Activated naive CD4-positive, alpha-beta T cell treated with anti-CD3 and anti-CD28 coated beads, Interleukin-2, amount 50 U/mL, for 24 hours (primary cell): ENCODE results near the gene GRK5.

Source experiments
- H3K27ac Mint-ChIP-seq: one replicate; pipeline ENCODE4 v1.8.0; 2021; ENCODE audit warnings: mild to moderate bottlenecking, mixed read lengths
- H3K27me3 Mint-ChIP-seq: one replicate; pipeline ENCODE4 v1.8.0; 2021; ENCODE audit warnings: mixed read lengths
- H3K36me3 Mint-ChIP-seq: one replicate; pipeline ENCODE4 v1.8.0; 2021; ENCODE audit warnings: mixed read lengths
- H3K4me1 Mint-ChIP-seq: one replicate; pipeline ENCODE4 v1.8.0; 2021; ENCODE audit warnings: mixed read lengths
- H3K4me3 Mint-ChIP-seq: one replicate; pipeline ENCODE4 v1.8.0; 2021; ENCODE audit warnings: mild to moderate bottlenecking, mixed read lengths
- H3K9me3 Mint-ChIP-seq: one replicate; pipeline ENCODE4 v1.8.0; 2021; ENCODE audit warnings: mixed read lengths

The GRK5 gene

DNA sequence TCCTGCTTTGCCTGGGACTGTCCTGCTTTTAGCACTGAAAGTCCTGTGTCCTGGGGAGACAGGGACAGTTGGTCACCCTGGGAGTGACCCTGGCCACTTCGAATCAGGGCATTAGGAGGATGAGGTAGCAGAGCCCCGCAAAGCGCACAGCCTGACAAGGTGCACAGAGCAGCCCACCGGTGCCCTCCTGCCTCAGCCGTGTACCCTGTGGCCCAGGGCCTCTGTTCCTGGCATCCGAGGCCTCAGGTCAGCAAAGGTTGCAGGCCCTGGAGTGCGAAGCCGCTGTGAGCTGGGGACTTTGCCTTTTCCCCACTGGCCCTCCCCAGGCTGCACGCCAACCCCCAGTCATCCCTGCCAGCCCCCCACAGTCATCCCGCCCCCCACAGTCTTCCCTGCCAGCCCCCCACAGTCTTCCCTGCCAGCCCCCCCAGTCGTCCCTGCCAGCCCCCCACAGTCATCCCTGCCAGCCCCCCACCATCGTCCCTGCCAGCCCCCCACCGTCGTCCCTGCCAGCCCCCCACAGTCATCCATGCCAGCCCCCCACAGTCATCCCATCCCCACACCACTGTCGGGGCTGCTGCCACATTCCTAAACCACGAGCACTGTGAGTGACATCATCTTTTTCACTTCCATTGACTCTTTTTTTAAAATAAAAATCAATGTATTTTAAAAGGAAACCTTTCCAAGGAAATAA is 243.4 kb downstream of the GRK5 start:
- peaks cover 5% of the 10 kb centered on the region for H3K4me1 Mint-ChIP-seq
- no peaks in the 10 kb centered on the region for H3K9me3 Mint-ChIP-seq
- no peak overlapping the region for H3K27ac Mint-ChIP-seq
- no peak overlapping the region for H3K4me3 Mint-ChIP-seq
- no peaks in the 10 kb centered on the region for H3K27me3 Mint-ChIP-seq
- peaks cover 2% of the 10 kb centered on the region for H3K36me3 Mint-ChIP-seq

DNA sequence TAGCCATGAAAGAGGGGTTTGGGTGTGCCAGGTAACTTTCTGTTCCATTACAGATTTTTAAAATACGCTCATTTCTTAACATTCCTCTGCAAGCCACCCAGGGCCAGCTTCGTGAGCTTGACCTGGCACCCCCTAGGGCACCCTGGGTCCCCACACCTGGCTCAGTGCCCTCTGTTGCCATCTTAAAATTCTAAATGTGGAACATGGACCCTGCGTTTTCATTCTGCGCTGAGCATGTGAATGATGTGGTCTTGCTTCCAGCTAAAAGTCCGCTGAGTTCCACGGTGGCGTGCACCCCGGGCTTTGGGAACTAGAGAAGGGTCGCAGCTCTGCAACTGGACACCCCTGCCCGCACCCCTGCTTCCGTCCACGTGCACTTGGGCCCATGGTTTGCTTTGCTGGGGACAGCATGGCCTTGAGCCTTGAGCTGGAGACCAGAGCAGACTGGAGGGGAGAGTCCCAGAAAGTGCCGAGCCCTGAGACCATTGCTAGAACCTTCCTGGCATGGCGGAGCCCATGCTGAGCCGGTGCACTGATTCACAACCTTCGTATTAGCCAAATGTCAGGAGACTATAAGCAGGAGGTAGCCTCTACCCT is 244.0 kb downstream of the GRK5 start:
- Mint-ChIP-seq H3K27me3 (no peaks in the 10 kb centered on the region), H3K4me3 (no peak overlapping the region), H3K9me3 (no peaks in the 10 kb centered on the region), H3K36me3 (peaks cover 2% of the 10 kb centered on the region), H3K27ac (no peak overlapping the region), H3K4me1 (no peaks in the 10 kb centered on the region)

GRCh38 chr10:119452396-119452795 is 245.0 kb downstream of the GRK5 start:
- H3K4me1 Mint-ChIP-seq: no peaks in the 10 kb centered on the region
- no peaks in the 10 kb centered on the region for H3K27me3 Mint-ChIP-seq
- no peaks in the 10 kb centered on the region for H3K9me3 Mint-ChIP-seq
- H3K4me3 Mint-ChIP-seq: no peak overlapping the region
- H3K27ac Mint-ChIP-seq: no peak overlapping the region
- H3K36me3 Mint-ChIP-seq: peaks cover 2% of the 10 kb centered on the region

GRCh38 chr10:119453313-119453712 is 245.9 kb downstream of the GRK5 start:
- H3K36me3 Mint-ChIP-seq: peaks cover 2% of the 10 kb centered on the region
- H3K4me1 Mint-ChIP-seq: no peaks in the 10 kb centered on the region
- no peak overlapping the region for H3K27ac Mint-ChIP-seq
- no peak overlapping the region for H3K4me3 Mint-ChIP-seq
- H3K9me3 Mint-ChIP-seq: no peaks in the 10 kb centered on the region
- no peaks in the 10 kb centered on the region for H3K27me3 Mint-ChIP-seq

GRCh38 chr10:119454316-119454715 is 246.9 kb downstream of the GRK5 start:
- no peak overlapping the region for H3K27ac Mint-ChIP-seq

DNA sequence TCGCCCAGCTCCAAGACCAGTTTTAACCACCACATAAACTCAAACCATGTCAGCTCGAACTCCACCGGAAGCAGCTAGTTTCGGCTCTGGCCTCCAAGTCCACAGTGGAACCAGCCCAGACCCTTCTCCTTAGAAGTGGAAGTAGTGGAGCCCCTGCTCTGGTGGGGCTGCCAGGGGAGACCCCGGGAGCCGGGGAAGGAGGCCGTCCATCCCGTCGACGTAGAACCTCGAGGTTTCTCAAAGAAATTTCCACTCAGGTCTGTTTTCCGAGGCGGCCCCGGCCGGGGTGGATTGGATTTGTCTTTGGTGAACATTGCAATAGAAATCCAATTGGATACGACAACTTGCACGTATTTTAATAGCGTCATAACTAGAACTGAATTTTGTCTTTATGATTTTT is 247.6 kb downstream of the GRK5 start:
- no peak overlapping the region for H3K4me3 Mint-ChIP-seq
- no peaks in the 10 kb centered on the region for H3K9me3 Mint-ChIP-seq
- H3K36me3 Mint-ChIP-seq: peaks cover 2% of the 10 kb centered on the region
- H3K27me3 Mint-ChIP-seq: no peaks in the 10 kb centered on the region
- H3K4me1 Mint-ChIP-seq: no peaks in the 10 kb centered on the region
- H3K27ac Mint-ChIP-seq: no peak overlapping the region

More at GRCh38 chr10:119454316-119454715, 246.9 kb downstream of the GRK5 start:
- Mint-ChIP-seq H3K27me3 (no peaks in the 10 kb centered on the region), H3K36me3 (peaks cover 2% of the 10 kb centered on the region), H3K4me1 (no peaks in the 10 kb centered on the region), H3K9me3 (no peaks in the 10 kb centered on the region), H3K4me3 (no peak overlapping the region)

DNA sequence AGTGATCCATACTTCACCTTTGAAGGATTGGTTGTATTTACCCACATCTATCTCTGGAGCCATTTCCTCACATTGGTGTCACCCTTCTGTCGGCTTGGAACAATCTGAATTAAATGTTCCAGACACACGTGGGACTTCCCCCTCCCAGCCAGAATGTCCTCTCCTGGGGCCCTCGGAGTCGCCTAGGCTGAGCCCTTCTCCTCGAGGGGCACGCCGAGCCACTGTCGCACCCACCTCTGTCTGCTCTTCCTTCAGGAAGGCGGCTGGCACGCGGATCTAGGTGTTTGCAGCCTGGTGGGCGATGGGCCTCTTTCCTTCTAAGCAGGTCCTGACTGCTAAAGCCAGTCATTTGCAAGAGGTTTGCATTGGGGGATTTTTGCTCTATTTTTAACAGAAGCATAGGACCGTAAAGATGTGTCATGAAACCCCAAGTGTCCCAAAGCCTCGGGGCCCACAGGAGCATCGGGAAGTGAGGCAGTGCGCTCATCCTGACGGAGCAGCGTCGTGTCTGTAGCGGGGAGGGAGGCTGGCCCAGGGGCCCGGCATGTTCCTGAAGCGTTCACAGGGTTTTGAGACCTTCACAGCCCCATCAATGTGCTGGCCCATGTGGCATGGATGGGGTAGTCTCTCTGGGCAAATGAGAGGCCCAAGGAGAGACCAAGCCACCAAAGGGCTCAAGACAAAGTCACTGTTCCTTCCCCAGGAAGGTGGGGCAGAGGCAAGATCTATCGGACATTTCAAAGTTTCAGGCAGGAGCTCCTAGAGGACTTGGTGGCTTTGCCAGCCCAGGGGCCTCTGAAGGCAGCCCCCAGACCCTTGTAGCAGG is 248.5 kb downstream of the GRK5 start:
- no peaks in the 10 kb centered on the region for H3K27me3 Mint-ChIP-seq
- H3K27ac Mint-ChIP-seq: no peak overlapping the region
- peaks cover 2% of the 10 kb centered on the region for H3K36me3 Mint-ChIP-seq
- no peaks in the 10 kb centered on the region for H3K4me1 Mint-ChIP-seq
- no peak overlapping the region for H3K4me3 Mint-ChIP-seq
- no peaks in the 10 kb centered on the region for H3K9me3 Mint-ChIP-seq

DNA sequence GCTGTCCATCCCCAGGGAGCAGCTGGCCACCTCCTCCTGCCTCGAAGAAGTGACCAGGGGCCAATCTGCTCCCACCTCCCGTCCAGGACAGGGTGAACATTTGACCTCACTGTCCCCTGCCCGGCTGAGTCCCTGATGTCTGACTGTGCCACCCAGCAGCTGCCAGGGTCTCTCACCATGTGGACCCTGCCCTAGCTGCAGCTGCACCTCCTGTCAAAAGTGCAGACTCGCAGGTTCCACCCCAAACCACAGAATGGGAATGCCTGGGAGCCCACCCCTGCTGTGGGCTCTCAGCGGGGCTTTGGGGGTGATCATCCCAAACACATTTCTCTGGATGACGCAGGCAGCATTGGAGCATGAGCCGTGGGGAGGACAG is 249.1 kb downstream of the GRK5 start:
- peaks cover 2% of the 10 kb centered on the region for H3K36me3 Mint-ChIP-seq
- H3K27me3 Mint-ChIP-seq: no peaks in the 10 kb centered on the region
- H3K4me1 Mint-ChIP-seq: no peaks in the 10 kb centered on the region
- no peak overlapping the region for H3K4me3 Mint-ChIP-seq
- H3K27ac Mint-ChIP-seq: no peak overlapping the region
- H3K9me3 Mint-ChIP-seq: no peaks in the 10 kb centered on the region

DNA sequence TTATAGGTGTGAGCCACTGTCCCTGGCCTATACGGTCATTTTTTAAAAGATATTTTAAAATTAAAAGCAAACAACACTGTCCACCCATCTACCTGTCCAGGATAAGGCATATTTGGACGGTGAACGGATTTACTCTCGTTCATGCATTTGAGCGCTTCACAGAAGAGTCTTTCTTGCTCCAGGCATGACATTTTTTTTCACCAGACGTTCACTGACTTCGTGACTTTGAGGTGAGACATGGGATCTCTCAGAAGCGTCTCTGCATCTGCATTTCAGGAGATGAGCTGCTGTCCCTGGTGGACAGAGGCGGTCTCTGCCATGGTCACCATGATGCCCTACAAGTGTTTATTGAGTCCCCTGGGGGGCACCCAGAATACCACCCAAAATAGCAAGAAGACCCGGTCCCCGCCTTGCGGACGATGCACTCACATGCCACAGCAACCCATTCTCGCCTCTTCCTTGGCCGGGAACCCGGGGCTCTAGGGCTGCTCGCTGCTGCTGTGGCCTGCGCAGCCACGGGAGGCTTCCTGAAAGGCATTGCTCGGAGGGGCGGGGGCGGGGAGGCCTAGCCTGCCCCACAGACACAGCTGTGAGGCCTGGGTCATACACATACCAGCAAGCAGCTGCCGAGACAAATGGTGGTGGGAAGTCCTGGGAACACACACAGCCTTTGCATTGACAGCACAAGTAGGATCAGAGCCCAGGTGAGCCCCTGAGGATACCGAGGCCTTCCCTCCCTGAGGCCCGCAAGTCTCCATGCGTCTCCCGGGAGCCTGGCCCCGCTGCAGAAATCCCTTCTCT is 250.8 kb downstream of the GRK5 start:
- Mint-ChIP-seq H3K9me3 (no peaks in the 10 kb centered on the region), H3K4me3 (no peak overlapping the region), H3K4me1 (no peaks in the 10 kb centered on the region), H3K27me3 (no peaks in the 10 kb centered on the region), H3K36me3 (peaks cover 3% of the 10 kb centered on the region), H3K27ac (no peak overlapping the region)

DNA sequence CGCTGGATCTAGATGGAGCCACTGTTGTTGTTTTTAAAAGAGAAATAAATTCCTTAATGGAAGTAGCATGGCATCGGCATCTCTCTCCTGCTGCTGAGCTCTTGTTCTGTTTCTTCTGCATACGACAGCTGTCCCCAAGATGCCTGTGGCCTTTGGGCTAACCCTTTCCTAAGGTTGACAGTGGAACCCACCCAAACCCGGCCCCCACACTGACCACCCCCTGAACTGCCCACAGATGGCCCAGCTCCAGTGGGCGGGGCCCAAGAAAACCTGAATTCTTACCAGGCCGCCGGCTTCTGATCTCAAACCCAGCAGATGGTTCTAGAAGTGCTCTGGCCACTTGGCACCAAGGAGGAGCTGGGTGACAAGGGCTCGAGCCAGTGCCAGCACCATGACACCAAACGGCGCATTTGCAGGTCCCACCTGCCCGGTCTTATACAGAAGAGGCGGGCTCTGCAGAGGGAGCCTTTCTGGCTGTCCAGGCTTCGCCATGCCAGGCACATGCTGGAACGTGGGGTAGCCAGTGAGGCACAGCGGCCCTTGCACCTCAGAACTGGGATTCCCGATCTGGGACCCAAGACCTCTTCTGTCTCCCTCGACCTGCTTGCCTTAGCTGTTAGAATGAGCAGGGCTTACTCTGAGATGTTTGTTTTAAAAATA is 252.4 kb downstream of the GRK5 start:
- Mint-ChIP-seq H3K27me3 (no peaks in the 10 kb centered on the region), H3K4me1 (no peaks in the 10 kb centered on the region)

GRCh38 chr10:119460369-119461195 is 253.2 kb downstream of the GRK5 start:
- Mint-ChIP-seq H3K9me3 (no peaks in the 10 kb centered on the region), H3K4me3 (no peak overlapping the region), H3K27me3 (no peaks in the 10 kb centered on the region), H3K36me3 (peaks cover 2% of the 10 kb centered on the region), H3K27ac (no peak overlapping the region), H3K4me1 (no peaks in the 10 kb centered on the region)

More for the DNA sequence above, 252.4 kb downstream of the GRK5 start:
- Mint-ChIP-seq H3K9me3 (no peaks in the 10 kb centered on the region), H3K27ac (no peak overlapping the region), H3K36me3 (peaks cover 2% of the 10 kb centered on the region), H3K4me3 (no peak overlapping the region)

DNA sequence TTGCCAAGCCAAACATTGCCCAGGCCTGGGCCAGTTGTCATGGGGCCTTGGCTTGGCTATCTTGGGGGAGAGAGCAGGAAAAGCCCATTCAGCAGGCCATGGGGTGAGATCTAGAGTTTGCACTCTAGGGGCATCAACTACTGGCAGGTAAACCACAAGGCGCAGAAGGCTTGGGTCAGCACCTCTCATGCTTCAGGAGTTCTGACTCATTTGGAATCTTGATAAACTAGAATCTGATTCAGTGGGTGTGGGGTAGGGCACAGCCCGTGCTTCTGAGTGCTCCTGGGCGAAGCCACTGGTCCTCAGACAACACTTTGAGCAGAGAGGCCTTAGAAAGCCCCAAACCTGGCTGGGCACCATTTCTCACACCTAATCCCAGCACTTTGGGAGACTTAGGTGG is 254.0 kb downstream of the GRK5 start:
- Mint-ChIP-seq H3K27ac (no peak overlapping the region), H3K27me3 (no peaks in the 10 kb centered on the region), H3K4me3 (no peak overlapping the region), H3K9me3 (no peaks in the 10 kb centered on the region), H3K36me3 (peaks cover 2% of the 10 kb centered on the region), H3K4me1 (no peaks in the 10 kb centered on the region)

DNA sequence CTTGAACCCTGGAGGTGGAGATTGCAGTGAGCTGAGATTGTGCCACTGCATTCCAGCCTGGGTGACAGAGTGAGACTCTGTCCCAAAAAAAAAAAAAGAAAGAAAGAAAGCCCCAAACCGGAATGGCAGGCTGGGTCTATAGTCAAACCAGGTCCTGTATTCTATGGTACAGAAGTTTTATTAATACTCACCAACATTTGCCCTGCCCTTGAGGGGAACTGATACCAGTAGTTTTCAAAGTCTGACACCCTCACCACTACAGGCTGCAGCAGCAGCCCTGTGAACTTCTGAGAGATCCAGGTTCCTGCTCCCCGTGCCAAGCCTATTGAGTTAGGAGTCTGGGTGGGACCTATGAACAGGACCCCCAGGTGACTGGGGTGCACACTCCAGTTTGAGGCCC is 254.6 kb downstream of the GRK5 start:
- no peak overlapping the region for H3K27ac Mint-ChIP-seq
- peaks cover 3% of the 10 kb centered on the region for H3K4me1 Mint-ChIP-seq
- no peak overlapping the region for H3K4me3 Mint-ChIP-seq
- no peaks in the 10 kb centered on the region for H3K27me3 Mint-ChIP-seq
- peaks cover 2% of the 10 kb centered on the region for H3K36me3 Mint-ChIP-seq
- no peaks in the 10 kb centered on the region for H3K9me3 Mint-ChIP-seq

GRCh38 chr10:119462773-119463172 is 255.4 kb downstream of the GRK5 start:
- peaks cover 2% of the 10 kb centered on the region for H3K36me3 Mint-ChIP-seq
- H3K9me3 Mint-ChIP-seq: no peaks in the 10 kb centered on the region
- no peak overlapping the region for H3K27ac Mint-ChIP-seq
- no peaks in the 10 kb centered on the region for H3K27me3 Mint-ChIP-seq
- H3K4me3 Mint-ChIP-seq: no peak overlapping the region
- H3K4me1 Mint-ChIP-seq: peaks cover 5% of the 10 kb centered on the region
